H1 (cell line): Measurements from ENCODE around the gene PTPRCAP. TPM values are rescaled to one million over a fixed set of nuclear protein-coding genes. Genes with fewer than 3 reads are reported as not detected.
A peak's percentile ranks its signal among the peaks of the same experiment; 100 is the strongest.

Experiments
- CTCF ChIA-PET: fragments of 300-600 bp; sonication (Branson Sonifier 250); formaldehyde crosslinking; loops from one replicate; lab custom pipeline; 2021; ENCODE audit not compliant: partially characterized antibody; lab: Charles Lee
- POLR2A ChIA-PET: fragments of 300-600 bp; sonication (Branson Sonifier 250); formaldehyde crosslinking; loops from one replicate; lab custom pipeline; 2021; ENCODE audit warnings: inconsistent platforms; ENCODE audit not compliant: partially characterized antibody; lab: Charles Lee
- DNase-seq, 2 experiments: peaks; one replicate each; pipeline versions ENCODE4 v3.0.0 to v3.0.0-alpha.2; 2010 to 2022; ENCODE audit warnings: low spot score in 2 of 2, low read depth in 1 of 2, mixed read lengths in 1 of 2
- FAIRE-seq: peaks from 2 replicates; lab custom pipeline; 2011; peaks lifted over from hg19 to GRCh38; lab: Jason Lieb, UNC
- H2AFZ ChIP-seq: 2 replicates; pipeline ENCODE4 v1.8.1; 2012; ENCODE audit warnings: low read length, inconsistent platforms
- H2AK5ac ChIP-seq: 2 replicates; pipeline ENCODE4 v1.6.1; 2013; ENCODE audit warnings: low read depth, low read length
- H2BK120ac ChIP-seq: replicated peaks from 2 replicates; pipeline ENCODE3; 2013; ENCODE audit warnings: low read depth, low read length, inconsistent platforms
- H2BK12ac ChIP-seq: 2 replicates; pipeline ENCODE4 v1.6.1; 2013; ENCODE audit warnings: low read depth, low read length
- H2BK15ac ChIP-seq: 2 replicates; pipeline ENCODE4 v1.6.1; 2013; ENCODE audit warnings: low read length
- H2BK20ac ChIP-seq: 2 replicates; pipeline ENCODE4 v1.6.1; 2013; ENCODE audit warnings: low read length
- H2BK5ac ChIP-seq: 2 replicates; pipeline ENCODE4 v1.6.1; 2013; ENCODE audit warnings: low read depth, low read length
- H3K14ac ChIP-seq: 2 replicates; pipeline ENCODE4 v1.6.1; 2013; ENCODE audit warnings: inconsistent platforms; ENCODE audit not compliant: insufficient read length
- H3K18ac ChIP-seq: 2 replicates; pipeline ENCODE4 v1.6.1; 2013; ENCODE audit warnings: low read length; ENCODE audit errors: extremely low read depth
- H3K23ac ChIP-seq: 2 replicates; pipeline ENCODE4 v1.6.1; 2013; ENCODE audit warnings: inconsistent platforms; ENCODE audit not compliant: insufficient read length
- H3K23me2 ChIP-seq: 2 replicates; pipeline ENCODE4 v1.6.1; 2013; ENCODE audit warnings: low read depth, low read length
- H3K27ac ChIP-seq: 2 replicates; pipeline ENCODE4 v1.6.1; 2011; ENCODE audit warnings: low read depth, low read length, inconsistent platforms
- H3K27me3 ChIP-seq, 4 experiments: replicated peaks in 1 of 4; 1 replicate in 1 of 4; 2 replicates in 3 of 4; pipeline versions ENCODE4 v1.6.1 to v1.8.1; 2011 to 2013; ENCODE audit warnings: low read length in 3 of 4, mild to moderate bottlenecking in 3 of 4, inconsistent platforms in 2 of 4, mixed read lengths in 2 of 4, moderate library complexity in 1 of 4; ENCODE audit not compliant: control insufficient read depth in 3 of 4, insufficient read depth in 3 of 4; ENCODE audit errors: extremely low read depth in 1 of 4
- H3K36me3 ChIP-seq, 4 experiments: 2 replicates each; pipeline versions ENCODE4 v1.6.1 to v1.8.1; 2011 to 2013; ENCODE audit warnings: mild to moderate bottlenecking in 4 of 4, low read length in 3 of 4, moderate library complexity in 2 of 4, control low read depth in 1 of 4, inconsistent platforms in 1 of 4; ENCODE audit not compliant: insufficient read depth in 4 of 4, control insufficient read depth in 2 of 4
- H3K4ac ChIP-seq: replicated peaks from 2 replicates; pipeline ENCODE3; 2013; ENCODE audit warnings: low read length, low read depth, mixed read lengths, inconsistent platforms; ENCODE audit not compliant: insufficient read length
- H3K4me1 ChIP-seq, 4 experiments: replicated peaks in 1 of 4; 1 replicate in 1 of 4; 2 replicates in 3 of 4; pipeline versions ENCODE4 v1.6.1 to v1.8.1; 2011 to 2013; ENCODE audit warnings: low read length in 3 of 4, inconsistent platforms in 2 of 4, mixed read lengths in 1 of 4; ENCODE audit not compliant: insufficient read depth in 4 of 4, control insufficient read depth in 3 of 4
- H3K4me2 ChIP-seq, 2 experiments: 2 replicates each; pipeline versions ENCODE4 v1.6.1 to v1.8.1; 2011 to 2013; ENCODE audit warnings: low read depth in 2 of 2, low read length in 2 of 2, control low read depth in 1 of 2, inconsistent platforms in 1 of 2, mild to moderate bottlenecking in 1 of 2; ENCODE audit not compliant: insufficient read depth in 1 of 2
- H3K4me3 ChIP-seq, 4 experiments: fragments of 200-600, 300-600 bp in 1 of 4; sonication (generic), shearing (Covaris generic), sonication (Bioruptor Twin) in 1 of 4; 2 replicates each; pipeline versions ENCODE4 v1.5.1 to v1.8.1; 2011 to 2016; ENCODE audit warnings: low read length in 4 of 4, low read depth in 3 of 4, control low read depth in 2 of 4, inconsistent platforms in 2 of 4, mild to moderate bottlenecking in 2 of 4, mixed read lengths in 1 of 4, moderate library complexity in 1 of 4; ENCODE audit not compliant: insufficient read depth in 2 of 4; ENCODE audit errors: extremely low read depth in 1 of 4
- H3K56ac ChIP-seq: replicated peaks from 2 replicates; pipeline ENCODE3; 2013; ENCODE audit warnings: low read depth, mild to moderate bottlenecking, mixed read lengths, low read length, inconsistent platforms; ENCODE audit not compliant: insufficient read length
- H3K79me1 ChIP-seq: 2 replicates; pipeline ENCODE4 v1.6.1; 2013; ENCODE audit warnings: low read depth, low read length, control low read depth
- H3K79me2 ChIP-seq, 2 experiments: 2 replicates each; pipeline versions ENCODE4 v1.6.1 to v1.8.1; 2012 to 2013; ENCODE audit warnings: low read length in 2 of 2, mild to moderate bottlenecking in 2 of 2, inconsistent platforms in 1 of 2; ENCODE audit not compliant: insufficient read depth in 2 of 2, control insufficient read depth in 1 of 2
- H3K9ac ChIP-seq, 4 experiments: replicated peaks in 1 of 4; 1 replicate in 1 of 4; 2 replicates in 3 of 4; pipeline versions ENCODE4 v1.6.1 to v1.8.1; 2011 to 2013; ENCODE audit warnings: low read depth in 3 of 4, low read length in 3 of 4, control low read depth in 2 of 4, mild to moderate bottlenecking in 2 of 4, moderate library complexity in 2 of 4, inconsistent platforms in 1 of 4; ENCODE audit errors: extremely low read depth in 1 of 4
- H3K9me3 ChIP-seq, 2 experiments: 2 replicates each; pipeline versions ENCODE4 v1.6.1 to v1.8.1; 2012 to 2013; ENCODE audit warnings: mild to moderate bottlenecking in 2 of 2, moderate library complexity in 2 of 2, control low read depth in 1 of 2, inconsistent platforms in 1 of 2, low read depth in 1 of 2, low read length in 1 of 2, mixed read lengths in 1 of 2; ENCODE audit not compliant: insufficient read depth in 2 of 2
- H4K20me1 ChIP-seq, 2 experiments: replicated peaks in 1 of 2; 2 replicates each; pipeline versions ENCODE3 to v1.8.1; 2011 to 2013; ENCODE audit warnings: inconsistent platforms in 2 of 2, low read length in 2 of 2, mild to moderate bottlenecking in 1 of 2; ENCODE audit not compliant: insufficient read depth in 2 of 2, control insufficient read depth in 1 of 2
- H4K5ac ChIP-seq: 2 replicates; pipeline ENCODE4 v1.6.1; 2013; ENCODE audit warnings: low read length, low read depth, mixed read lengths, inconsistent platforms; ENCODE audit not compliant: insufficient read length
- H4K8ac ChIP-seq: 2 replicates; pipeline ENCODE4 v1.8.0; 2013; ENCODE audit warnings: mild to moderate bottlenecking, moderate library complexity, low read length, inconsistent platforms; ENCODE audit not compliant: insufficient read depth; ENCODE audit errors: extremely low read depth
- H4K91ac ChIP-seq: replicated peaks from 2 replicates; pipeline ENCODE3; 2013; ENCODE audit warnings: low read length, mixed read lengths, inconsistent platforms; ENCODE audit not compliant: insufficient read length
- BCL11A ChIP-seq, 2 experiments: IDR thresholded peaks; one replicate each; pipeline ENCODE4 v1.6.1; 2011; ENCODE audit warnings: low read depth in 2 of 2, low read length in 2 of 2, mild to moderate bottlenecking in 2 of 2
- CEBPB ChIP-seq: IDR thresholded peaks from 2 replicates; pipeline ENCODE4 v1.6.1; 2012; ENCODE audit warnings: low read depth, low read length
- EZH2 ChIP-seq: fragments of 200-600 bp; sonication (generic); IDR thresholded peaks from 2 replicates; pipeline ENCODE4 v1.7.1; 2012; ENCODE audit warnings: low read depth, mild to moderate bottlenecking, moderate library complexity, low read length, inconsistent platforms; ENCODE audit not compliant: severe bottlenecking
- GABPA ChIP-seq: IDR thresholded peaks from 2 replicates; pipeline ENCODE4 v1.6.1; 2011; ENCODE audit warnings: mild to moderate bottlenecking, low read length, moderate library complexity, borderline replicate concordance; ENCODE audit not compliant: insufficient read depth
- KDM1A ChIP-seq: fragments of 200-600, 300-600 bp; sonication (generic); IDR thresholded peaks from 2 replicates; pipeline ENCODE4 v1.7.1; 2016; ENCODE audit warnings: mild to moderate bottlenecking, low read length, borderline replicate concordance
- RAD21 ChIP-seq, 2 experiments: IDR thresholded peaks in 1 of 2; conservative IDR thresholded peaks in 1 of 2; 2 replicates each; pipeline ENCODE4 v1.6.1; 2011; ENCODE audit warnings: low read depth in 2 of 2, low read length in 2 of 2, improper control_type of control experiment in 1 of 2, inconsistent platforms in 1 of 2, mild to moderate bottlenecking in 1 of 2, moderate library complexity in 1 of 2
- SAP30 ChIP-seq: fragments of 300-600 bp; sonication (generic); IDR thresholded peaks from 2 replicates; pipeline ENCODE4 v1.7.1; 2012; ENCODE audit warnings: low read length, moderate library complexity, mild to moderate bottlenecking, inconsistent platforms; ENCODE audit not compliant: insufficient read depth, insufficient replicate concordance
- SIN3A ChIP-seq, 2 experiments: IDR thresholded peaks in 1 of 2; conservative IDR thresholded peaks in 1 of 2; 2 replicates each; pipeline ENCODE4 v1.6.1; 2011 to 2012; ENCODE audit warnings: low read length in 2 of 2, improper control_type of control experiment in 1 of 2, low read depth in 1 of 2, mild to moderate bottlenecking in 1 of 2
- SIRT6 ChIP-seq: IDR thresholded peaks from one replicate; pipeline ENCODE4 v1.7.1; 2012; ENCODE audit warnings: low read length, inconsistent platforms
- WGBS, 2 experiments: shearing (Covaris generic) in 1 of 2; methylation state at CpG; one replicate each; pipeline versions ENCODE4 v1.1.6 to v1.1.7; 2013 to 2015; ENCODE audit warnings: low lambda C conversion rate in 2 of 2, mixed read lengths in 2 of 2, inconsistent platforms in 1 of 2, low coverage in 1 of 2, missing lambda C conversion rate in 1 of 2; ENCODE audit not compliant: insufficient replicate concordance in 2 of 2, insufficient coverage in 1 of 2, insufficient read length in 1 of 2; ENCODE audit errors: extremely low coverage in 1 of 2, missing lambda C conversion rate in 1 of 2; 5-methylcytosine and 5-hydroxymethylcytosine counted together
- polyA plus RNA-seq, 7 experiments: library from polyadenylated mRNA; depleted of rRNA in 3 of 7; stranded (reverse) in 5 of 7; unstranded in 2 of 7; fragments of >200 nt in 5 of 7; fragments of 200-250 nt in 2 of 7; gene quantifications; 1 replicate in 5 of 7; 2 replicates in 1 of 7; 4 replicates in 1 of 7; pipeline versions ENCODE4 v1.2.1 to v1.2.3, GENCODE V29; 2011 to 2013; ENCODE audit warnings: missing spikeins in 2 of 7, mixed read lengths in 2 of 7
- total RNA-seq: library from RNA; stranded (reverse); fragmentation: NEBNext Ultra II Directional; extraction: Animal tissue kit (Norgen Biotek cat#: 25700); gene quantifications from 2 replicates; pipeline ENCODE4 v1.2.1, GENCODE V29; 2021
- TF ChIP-seq, protein P1 (sequence below): IDR thresholded peaks from 2 replicates; pipeline ENCODE4 v1.6.1; 2012; ENCODE audit warnings: inconsistent platforms
- TF ChIP-seq, protein P2 (sequence below): IDR thresholded peaks from 2 replicates; pipeline ENCODE4 v1.6.1; 2012; ENCODE audit warnings: inconsistent platforms

Gene PTPRCAP
- total and polyA plus RNA-seq, 2 of the 8 experiments (the other 6 are each of a cell fraction or from before 2014, with no cell fraction given) = 0.78 to 6.7 TPM

DNA sequence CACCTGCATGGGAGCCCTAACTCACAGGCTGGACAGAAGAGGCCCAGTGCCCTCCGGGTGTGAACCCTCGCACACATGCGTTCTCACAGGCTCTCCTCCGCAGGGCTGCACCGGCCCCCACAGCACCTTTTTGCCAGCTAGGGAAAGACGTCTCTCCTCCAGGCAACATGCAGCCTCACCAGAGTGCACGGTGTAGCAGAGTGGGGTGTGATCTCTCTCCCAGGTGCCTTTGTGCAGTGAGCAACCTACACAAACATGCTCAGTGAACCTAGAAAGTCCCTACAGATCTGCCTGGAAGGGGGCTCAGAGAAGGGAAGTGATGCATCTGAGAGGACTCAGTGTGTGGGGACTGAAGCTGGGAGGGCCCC, 25.7 kb downstream of the PTPRCAP start:
- Histone ChIP-seq H3K9me3 (no peaks in the 10 kb centered on the region), H3K4ac (no peak overlapping the region), H3K4me2 (no peak overlapping the region), H2AK5ac (0 out of 2 replicates have a peak overlapping the region, but pooled peaks have one; percentile 16), H4K5ac (no peak overlapping the region), H2AFZ (no peak overlapping the region), H3K4me3 (no peak overlapping the region), H2BK5ac (no peak overlapping the region), H3K27ac (no peak overlapping the region), H2BK15ac (no peak overlapping the region), H3K14ac (no peak overlapping the region), H3K56ac (no peak overlapping the region), H3K4me1 (peaks cover 4 to 22% (median 13%) of the 10 kb centered on the region in 4 experiments), H4K8ac (no peak overlapping the region), H2BK120ac (no peak overlapping the region), H2BK12ac (no peak overlapping the region), H4K91ac (no peak overlapping the region), H3K23ac (no peak overlapping the region), H3K79me1 (no peaks in the 10 kb centered on the region), H4K20me1 (no peaks in the 10 kb centered on the region), H2BK20ac (no peak overlapping the region), H3K9ac (0 out of 7 replicates have a peak overlapping the region, but pooled peaks of 1 of the 4 experiments have one; percentile 10), H3K79me2 (no peaks in the 10 kb centered on the region), H3K27me3 (peaks cover 0 to 16% (median 5%) of the 10 kb centered on the region in 4 experiments; a peak in 4 of 7 replicates), H3K36me3 (no peaks in the 10 kb centered on the region), H3K18ac (no peak overlapping the region; the same call in 1 of the 2 replicates), H3K23me2 (0 out of 2 replicates have a peak, but pooled peaks cover 3% of the 10 kb centered on the region)
- POLR2A ChIA-PET = interaction anchor here (0.7 to 2.6 kb wide), 9 partner anchors 9 to 81 kb away, joined by 3 to 8 read pairs (median 4); partner anchors contain the start of genes RAD9A and RPS6KB2
- CTCF ChIA-PET = interaction anchor here (0.9 to 2.5 kb wide), 6 partner anchors 11 to 66 kb away, joined by 3 to 7 read pairs (median 4); partner anchors contain the start of genes PPP1CA, PTPRCAP and TMEM134
- no peak for FAIRE-seq
- TF ChIP-seq BCL11A (IDR thresholded peaks at IDR 0.05; ENCODE audit: low read depth in 2 of 2, low read length in 2 of 2) (no peak), SAP30 (no peak), GABPA (no peak), SIRT6 (no peak), KDM1A (no peak), SIN3A (conservative IDR thresholded peaks at IDR 0.05 in 1 of 2, IDR thresholded peaks at IDR 0.05 in 1 of 2; ENCODE audit: low read depth in 1 of 2, low read length in 2 of 2) (no peak), EZH2 (no peak), CEBPB (no peak), RAD21 (IDR thresholded peaks at IDR 0.05 in 1 of 2, conservative IDR thresholded peaks at IDR 0.05 in 1 of 2; ENCODE audit: low read depth in 2 of 2, low read length in 2 of 2) (no peak)
- TF ChIP-seq, protein P1, sequence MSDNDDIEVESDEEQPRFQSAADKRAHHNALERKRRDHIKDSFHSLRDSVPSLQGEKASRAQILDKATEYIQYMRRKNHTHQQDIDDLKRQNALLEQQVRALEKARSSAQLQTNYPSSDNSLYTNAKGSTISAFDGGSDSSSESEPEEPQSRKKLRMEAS = no peak
- TF ChIP-seq, protein P2, sequence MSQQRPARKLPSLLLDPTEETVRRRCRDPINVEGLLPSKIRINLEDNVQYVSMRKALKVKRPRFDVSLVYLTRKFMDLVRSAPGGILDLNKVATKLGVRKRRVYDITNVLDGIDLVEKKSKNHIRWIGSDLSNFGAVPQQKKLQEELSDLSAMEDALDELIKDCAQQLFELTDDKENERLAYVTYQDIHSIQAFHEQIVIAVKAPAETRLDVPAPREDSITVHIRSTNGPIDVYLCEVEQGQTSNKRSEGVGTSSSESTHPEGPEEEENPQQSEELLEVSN = no peak
- 89% methylated on average over 6 of the region's 7 CpGs; no CpG with 5 or more reads in 1 of the 2 experiments for WGBS, 2 experiments
- DNase-seq = no peak
